GM18508 (cell line): ENCODE results near the gene ELF3.
"Not testable (repeated sequence)": the region's sequence is repeated elsewhere in the genome, so short reads cannot be mapped to it uniquely, and the experiment has no call there.

Source experiments
- ATAC-seq: cut with Tn5 transposase; IDR thresholded peaks from one replicate; pipeline ENCODE4 v1.9.1; 2021; ENCODE audit warnings: moderate number of reproducible peaks; ENCODE audit not compliant: insufficient read depth, unreplicated experiment

Gene ELF3

GRCh38 chr1:202063093-202063492 lies 52.7 kb downstream of the ELF3 start:
- no peak for ATAC-seq

GRCh38 chr1:202064889-202065312 lies 54.5 kb downstream of the ELF3 start:
- ATAC-seq: not testable (repeated sequence)
